Body of pancreas (tissue), 4 donors: Measurements from ENCODE around the gene SCNN1A. TPM values are rescaled to one million over a fixed set of nuclear protein-coding genes. Genes with fewer than 3 reads are reported as not detected.
A peak's percentile ranks its signal among the peaks of the same experiment; 100 is the strongest.

ENCODE experiments used
- ATAC-seq: fragments of 150-250 bp; one replicate; pipeline ENCODE4 v1.9.1; 2016
- DNase-seq, 4 donors: peaks; one replicate each; pipeline ENCODE4 v3.0.0-alpha.2; 2019
- H3K27ac ChIP-seq, 4 donors: fragments of 200-600 bp; sonication (generic); 1 replicate in 3 of 4; 2 replicates in 1 of 4; pipeline versions ENCODE4 v1.5.1 to v1.6.1; 2016 to 2019; ENCODE audit warnings: mild to moderate bottlenecking in 1 of 4, mixed read lengths in 1 of 4, moderate library complexity in 1 of 4
- H3K27me3 ChIP-seq, 2 donors: fragments of 200-600 bp; sonication (generic); one replicate each; pipeline ENCODE4 v1.6.0; 2016; ENCODE audit warnings: mild to moderate bottlenecking in 1 of 2
- H3K36me3 ChIP-seq, 2 donors: fragments of 200-600 bp; sonication (generic); replicated peaks in 1 of 2; 2 replicates each; pipeline ENCODE4 v1.5.1; 2016; ENCODE audit warnings: low read depth in 2 of 2; ENCODE audit not compliant: insufficient read depth in 1 of 2
- H3K4me1 ChIP-seq: fragments of 200-600 bp; sonication (generic); one replicate; pipeline ENCODE4 v1.6.0; 2016
- H3K4me3 ChIP-seq, 2 donors: fragments of 200-600 bp; sonication (generic); 1 replicate in 1 of 2; 2 replicates in 1 of 2; pipeline ENCODE4 v1.5.1; 2016 to 2019
- H3K9me3 ChIP-seq, 3 donors: fragments of 200-600 bp; sonication (generic); 1 replicate in 2 of 3; 2 replicates in 1 of 3; pipeline ENCODE4 v1.5.1; 2016
- POLR2A ChIP-seq, 3 donors: fragments of 450-650 bp; IDR thresholded peaks; one replicate each; pipeline ENCODE4 v1.6.1; 2016; ENCODE audit warnings: antibody characterized with exemption in 3 of 3, mild to moderate bottlenecking in 2 of 3
- WGBS, 2 donors: methylation state at CpG; one replicate each; pipeline ENCODE4 v1.1.5; 2017; 5-methylcytosine and 5-hydroxymethylcytosine counted together
- intact Hi-C: fragments of 100-400 bp; cut with DNase I; formaldehyde crosslinking; loops from one replicate; pipeline ENCODE4 v1.15.1; 2023
- total RNA-seq, 2 donors: library from RNA; depleted of rRNA; stranded (reverse); fragments of >200 nt; gene quantifications; one replicate each; pipeline ENCODE4 v1.1.0, GENCODE V29; 2016
- TF ChIP-seq, protein P1 (sequence below), 7 experiments: fragments of 450-650 bp in 4 of 7; fragments of 200-600 bp in 3 of 7; sonication (generic) in 3 of 7; IDR thresholded peaks; one replicate each; pipeline ENCODE4 v1.5.1; 2016 to 2019; ENCODE audit warnings: antibody characterized with exemption in 7 of 7

The SCNN1A gene
- total RNA-seq, 2 donors from 2014 or later, result 62.5 to 112 TPM

DNA sequence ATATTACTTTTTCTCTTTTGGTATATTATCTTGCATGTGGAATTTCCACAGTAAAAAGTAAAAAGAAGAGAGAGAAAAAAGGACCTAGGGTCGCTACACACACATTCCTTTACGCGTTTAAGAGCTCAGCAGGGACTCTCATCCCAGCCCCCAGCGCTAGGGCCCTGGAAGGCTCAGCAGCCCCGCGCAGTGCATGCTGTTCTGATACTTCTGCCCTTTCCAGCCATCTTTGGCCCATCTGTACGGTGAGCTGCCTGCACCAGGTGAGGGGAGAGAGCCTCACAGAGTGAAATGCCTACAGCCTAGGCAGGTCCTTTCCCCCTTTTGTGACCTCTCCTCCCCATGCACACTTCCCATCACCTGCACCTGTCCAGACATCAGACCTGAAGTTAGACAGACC lies 7.0 kb upstream of the SCNN1A start:
- WGBS, 2 donors, result 94 to 95% methylated on average over 7 of the region's 7 CpGs
- intact Hi-C loops, result no loop called here
- Histone ChIP-seq H3K4me1 (peaks cover 56% of the 10 kb centered on the region), H3K9me3 (no peaks in the 10 kb centered on the region), H3K4me3 (no peak overlapping the region), H3K27me3 (no peaks in the 10 kb centered on the region), H3K27ac (peak overlapping the region in 3 of 4 donors; percentile 80 to 94 (median 92)), H3K36me3 (peaks cover 7 to 8% of the 10 kb centered on the region in 2 donors)
- ATAC-seq (no peak), DNase-seq (no peak)
- TF ChIP-seq, protein P1, sequence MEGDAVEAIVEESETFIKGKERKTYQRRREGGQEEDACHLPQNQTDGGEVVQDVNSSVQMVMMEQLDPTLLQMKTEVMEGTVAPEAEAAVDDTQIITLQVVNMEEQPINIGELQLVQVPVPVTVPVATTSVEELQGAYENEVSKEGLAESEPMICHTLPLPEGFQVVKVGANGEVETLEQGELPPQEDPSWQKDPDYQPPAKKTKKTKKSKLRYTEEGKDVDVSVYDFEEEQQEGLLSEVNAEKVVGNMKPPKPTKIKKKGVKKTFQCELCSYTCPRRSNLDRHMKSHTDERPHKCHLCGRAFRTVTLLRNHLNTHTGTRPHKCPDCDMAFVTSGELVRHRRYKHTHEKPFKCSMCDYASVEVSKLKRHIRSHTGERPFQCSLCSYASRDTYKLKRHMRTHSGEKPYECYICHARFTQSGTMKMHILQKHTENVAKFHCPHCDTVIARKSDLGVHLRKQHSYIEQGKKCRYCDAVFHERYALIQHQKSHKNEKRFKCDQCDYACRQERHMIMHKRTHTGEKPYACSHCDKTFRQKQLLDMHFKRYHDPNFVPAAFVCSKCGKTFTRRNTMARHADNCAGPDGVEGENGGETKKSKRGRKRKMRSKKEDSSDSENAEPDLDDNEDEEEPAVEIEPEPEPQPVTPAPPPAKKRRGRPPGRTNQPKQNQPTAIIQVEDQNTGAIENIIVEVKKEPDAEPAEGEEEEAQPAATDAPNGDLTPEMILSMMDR (IDR thresholded peaks at IDR 0.05), result no peak
- TF ChIP-seq POLR2A (IDR thresholded peaks at IDR 0.05), result no peak

DNA sequence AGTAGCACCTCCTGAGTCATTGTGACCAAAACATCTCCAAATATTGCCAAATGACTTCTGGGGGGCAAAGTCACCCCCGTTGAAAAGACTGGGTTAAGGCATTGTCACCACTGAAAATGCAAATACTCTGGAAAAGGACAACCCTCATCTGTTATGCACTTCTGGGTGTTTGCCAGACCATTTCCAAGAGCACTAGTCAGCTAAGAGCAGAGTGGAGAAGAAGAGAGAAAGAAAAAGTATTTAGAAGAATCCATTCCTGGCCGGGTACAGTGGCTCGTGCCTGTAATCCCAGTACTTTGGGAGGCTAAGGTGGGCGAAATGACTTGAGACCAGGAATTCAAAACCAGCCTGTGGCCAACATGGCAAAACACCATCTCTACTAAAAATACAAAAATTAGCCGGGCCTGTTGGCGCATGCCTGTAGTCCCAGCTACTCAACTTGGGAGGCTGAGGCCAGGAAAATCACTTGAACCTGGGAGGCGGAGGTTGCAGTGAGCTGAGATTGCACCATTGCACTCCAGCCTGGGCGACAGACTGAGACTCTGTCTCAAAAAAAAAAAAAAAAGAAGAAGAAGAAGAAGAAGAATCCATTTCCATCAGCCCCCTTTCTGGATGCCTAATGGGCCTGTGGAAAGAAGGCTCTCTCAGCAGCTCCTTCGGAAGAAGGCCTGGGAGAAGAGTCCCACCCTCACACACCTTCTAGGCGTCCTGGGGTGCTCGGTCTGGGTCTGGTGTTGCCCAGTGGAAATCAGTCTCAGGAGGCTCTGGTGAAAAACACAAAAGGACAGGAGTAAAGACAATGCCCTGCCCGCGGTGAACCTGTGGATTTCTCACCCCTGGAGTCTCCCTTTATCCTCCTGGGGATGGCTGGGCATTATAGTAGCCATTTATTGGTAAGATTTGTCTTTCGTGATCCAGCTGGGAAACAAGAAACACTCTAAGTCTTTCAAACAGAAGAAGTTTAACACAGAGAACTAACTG lies 5.1 kb upstream of the SCNN1A start:
- Histone ChIP-seq H3K36me3 (no peaks in the 10 kb centered on the region), H3K4me1 (peaks cover 56% of the 10 kb centered on the region), H3K9me3 (no peaks in the 10 kb centered on the region), H3K27me3 (no peaks in the 10 kb centered on the region), H3K27ac (no peak overlapping the region), H3K4me3 (no peak overlapping the region)
- no peak for TF ChIP-seq POLR2A (IDR thresholded peaks at IDR 0.05)
- TF ChIP-seq, protein P1 (IDR thresholded peaks at IDR 0.05), result no peak
- WGBS, 2 donors, result 77 to 84% methylated on average over 13 to 14 of the region's 14 CpGs
- ATAC-seq, result no peak
- DNase-seq, result no peak
- intact Hi-C loops, result no loop called here

DNA sequence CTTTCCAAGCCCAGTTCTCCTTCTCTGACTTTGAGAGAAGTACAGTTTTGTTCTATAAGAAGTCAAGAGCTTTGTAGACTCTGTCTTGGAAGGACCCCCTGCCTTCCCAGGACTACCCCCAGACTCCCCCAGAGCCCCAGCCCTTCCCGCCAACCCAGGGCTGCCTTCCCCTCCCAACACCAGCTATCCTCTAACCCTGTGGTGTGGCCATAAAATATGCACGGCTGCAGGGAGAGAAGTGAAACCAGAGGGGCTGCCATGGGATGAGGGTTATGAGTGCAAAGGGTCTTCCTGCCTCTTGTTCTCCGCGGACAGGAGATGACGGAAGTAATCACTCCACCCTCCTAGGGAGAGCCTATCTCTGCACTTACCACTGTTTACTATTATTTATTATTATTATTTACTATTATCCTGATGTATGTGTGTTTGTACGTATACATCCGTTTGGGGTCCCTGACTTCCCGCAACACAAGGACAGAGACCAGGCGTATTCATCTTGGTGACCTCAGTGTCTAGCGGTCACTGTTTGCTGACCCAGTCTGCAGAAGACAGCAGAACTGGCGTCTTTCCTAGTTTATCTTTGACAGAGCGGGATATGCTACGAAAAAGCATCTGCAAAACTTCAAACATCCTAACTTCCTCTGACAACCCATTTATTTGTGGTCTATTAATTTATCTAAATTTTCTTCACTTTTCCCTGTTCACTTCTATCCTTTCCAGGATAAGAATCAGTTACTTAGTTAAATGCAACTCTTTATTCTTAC lies 3.5 kb upstream of the SCNN1A start:
- Histone ChIP-seq H3K4me1 (peaks cover 53% of the 10 kb centered on the region), H3K27ac (peak overlapping the region in 2 of 4 donors; percentile 90), H3K4me3 (no peak overlapping the region), H3K9me3 (no peaks in the 10 kb centered on the region), H3K36me3 (no peaks in the 10 kb centered on the region), H3K27me3 (no peaks in the 10 kb centered on the region)
- ATAC-seq (no peak), DNase-seq (no peak)
- 85 to 89% methylated on average over 13 of the region's 13 CpGs for WGBS, 2 donors
- no peak for TF ChIP-seq POLR2A (IDR thresholded peaks at IDR 0.05)
- TF ChIP-seq, protein P1 (IDR thresholded peaks at IDR 0.05), result no peak
- intact Hi-C loops, result no loop called here

DNA sequence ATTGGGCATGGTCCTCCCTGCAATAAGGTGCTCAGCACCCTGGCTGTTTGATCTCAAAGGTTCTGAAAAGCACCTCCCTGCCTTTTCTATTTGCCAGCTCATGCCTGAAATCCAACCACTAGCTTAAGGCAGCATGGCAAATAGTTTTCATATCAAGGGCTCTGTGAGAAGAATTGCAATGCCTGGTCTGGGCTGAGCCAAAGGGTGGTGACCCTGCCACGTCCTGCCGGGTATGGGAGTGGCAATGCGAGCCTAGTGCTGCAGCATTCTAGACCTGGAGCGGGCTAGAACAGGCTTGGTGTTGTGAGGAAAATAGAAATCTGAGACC lies 2.3 kb upstream of the SCNN1A start:
- intact Hi-C loops, result no loop called here
- DNase-seq, result peak; percentile 77 to 89 (median 82)
- ATAC-seq, result peak; percentile 58
- no peaks in the 10 kb centered on the region for H3K36me3 ChIP-seq
- no peak overlapping the region for H3K4me3 ChIP-seq
- WGBS, 2 donors, result 14 to 20% methylated on average over 4 of the region's 4 CpGs
- no peaks in the 10 kb centered on the region for H3K9me3 ChIP-seq
- TF ChIP-seq, protein P1 (IDR thresholded peaks at IDR 0.05), result no peak
- TF ChIP-seq POLR2A (IDR thresholded peaks at IDR 0.05), result peak; percentile 22 to 59 (median 54)
- peaks cover 44% of the 10 kb centered on the region for H3K4me1 ChIP-seq
- peak overlapping the region; percentile 82 to 91 (median 90) for H3K27ac ChIP-seq
- no peaks in the 10 kb centered on the region for H3K27me3 ChIP-seq
